Prostate gland (tissue), 2 donors: ENCODE data around the gene TCERG1.

ENCODE experiments used
- CTCF ChIP-seq, 4 experiments: fragments of 200-600 bp in 2 of 4; fragments of 450-650 bp in 2 of 4; sonication (generic) in 2 of 4; IDR thresholded peaks; 1 replicate in 3 of 4; 2 replicates in 1 of 4; pipeline ENCODE4 v1.5.1; 2016 to 2019; ENCODE audit warnings: antibody characterized with exemption in 4 of 4, mild to moderate bottlenecking in 2 of 4, moderate library complexity in 2 of 4
- POLR2A ChIP-seq: fragments of 450-650 bp; IDR thresholded peaks from one replicate; pipeline ENCODE4 v1.6.1; 2016; ENCODE audit warnings: antibody characterized with exemption, mild to moderate bottlenecking
- POLR2AphosphoS5 ChIP-seq: sonication (generic); formaldehyde crosslinking; IDR thresholded peaks from one replicate; pipeline ENCODE4 v1.6.1; 2017; ENCODE audit warnings: antibody characterized with exemption

- TF ChIP-seq CTCF (IDR thresholded peaks at IDR 0.05) (no peak), POLR2A (no peak), POLR2AphosphoS5 (no peak)
Observed at GRCh38 chr5:146548781-146549449, 101.8 kb downstream of the TCERG1 start.
